HL-60/S4 treated with retinoic acid at 250 ng/mL for 4 days and 3 days (cell line): Measurements from ENCODE around the gene USP31.
"Not testable (repeated sequence)": the region's sequence is repeated elsewhere in the genome, so short reads cannot be mapped to it uniquely, and the experiment has no call there.

Experiments used
- in situ Hi-C: fragments of 300-500 bp; cut with MboI; formaldehyde crosslinking; loops from 2 replicates; pipeline ENCODE4 v1.7.0; 2022; ENCODE audit warnings: low sequenced_read_pairs

The USP31 gene

GRCh38 chr16:23160574-23160973 lies 11.3 kb upstream of the USP31 start:
- in situ Hi-C loops = no loop called here

- in situ Hi-C loops = no loop called here
These were observed 10.8 kb upstream of the USP31 start for GRCh38 chr16:23160082-23160481.

GRCh38 chr16:23158114-23158513 lies 8.9 kb upstream of the USP31 start:
- in situ Hi-C loops = no loop called here

GRCh38 chr16:23156946-23157460 lies 7.8 kb upstream of the USP31 start:
- in situ Hi-C loops = no loop called here

GRCh38 chr16:23156110-23156509 lies 6.9 kb upstream of the USP31 start:
- in situ Hi-C loops = no loop called here

GRCh38 chr16:23155445-23156049 lies 6.3 kb upstream of the USP31 start:
- in situ Hi-C loops = no loop called here

- in situ Hi-C loops = no loop called here
These were observed 3.3 kb upstream of the USP31 start for GRCh38 chr16:23152386-23153178.

GRCh38 chr16:23149993-23150364 lies 727 bp upstream of the USP31 start:
- in situ Hi-C loops = no loop called here

GRCh38 chr16:23148513-23149266 lies 562 bp downstream of the USP31 start:
- in situ Hi-C loops = no loop called here

- in situ Hi-C loops = no loop called here
These were observed 1.1 kb downstream of the USP31 start for GRCh38 chr16:23148166-23148512.

GRCh38 chr16:23147666-23148065 lies 1.6 kb downstream of the USP31 start:
- in situ Hi-C loops = no loop called here

GRCh38 chr16:23146877-23147601 lies 2.2 kb downstream of the USP31 start:
- in situ Hi-C loops = no loop called here

- in situ Hi-C loops = no loop called here
These were observed 3.6 kb downstream of the USP31 start for GRCh38 chr16:23145608-23146007.

- in situ Hi-C loops = no loop called here
These were observed 4.1 kb downstream of the USP31 start for GRCh38 chr16:23145186-23145585.

GRCh38 chr16:23144393-23144792 lies 4.9 kb downstream of the USP31 start:
- in situ Hi-C loops = not testable (repeated sequence)

GRCh38 chr16:23143391-23143790 lies 5.9 kb downstream of the USP31 start:
- in situ Hi-C loops = no loop called here

- in situ Hi-C loops = no loop called here
These were observed 7.1 kb downstream of the USP31 start for GRCh38 chr16:23141959-23142740.

- in situ Hi-C loops = no loop called here
These were observed 7.8 kb downstream of the USP31 start for GRCh38 chr16:23141500-23141899.

GRCh38 chr16:23141033-23141432 lies 8.2 kb downstream of the USP31 start:
- in situ Hi-C loops = no loop called here

- in situ Hi-C loops = no loop called here
These were observed 9.1 kb downstream of the USP31 start for GRCh38 chr16:23140107-23140506.
